Measurements from ENCODE around the gene HSF2BP. TPM values are rescaled to one million over a fixed set of nuclear protein-coding genes. Genes with fewer than 3 reads are reported as not detected.
"Not testable (repeated sequence)": the region's sequence is repeated elsewhere in the genome, so short reads cannot be mapped to it uniquely, and the experiment has no call there.

HSF2BP gene
- total RNA-seq, 4 donors from 2014 or later: 1.7 to 6.3 (median 1.9) TPM

DNA sequence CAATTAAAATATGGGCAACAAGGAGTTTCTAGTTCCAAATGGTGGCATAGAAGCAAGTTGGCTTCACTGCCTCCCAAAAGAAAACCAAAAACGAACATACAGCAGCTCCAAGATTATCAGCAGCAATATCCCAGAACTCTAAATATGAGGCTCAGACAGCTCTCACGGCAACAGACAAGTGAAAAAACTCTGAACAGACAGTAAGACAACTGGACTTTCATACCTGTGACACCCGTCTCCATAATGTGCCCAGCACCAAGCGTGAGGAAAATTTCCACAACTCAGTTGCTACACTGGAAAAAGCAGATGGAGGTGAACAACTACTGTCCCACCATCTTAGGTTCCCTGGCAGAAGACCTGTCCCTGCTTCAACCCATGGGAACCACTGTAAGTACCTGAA lies 39.9 kb downstream of the HSF2BP start:
- 92% methylated on average over 4 of the region's 4 CpGs for WGBS, 2 donors
- H3K9me3 ChIP-seq: peaks cover 0 to 20% (median 0%) of the 10 kb centered on the region in 4 donors
- H3K36me3 ChIP-seq: peaks cover 0 to 19% (median 0%) of the 10 kb centered on the region in 3 donors
- no peak for TF ChIP-seq EP300 (IDR thresholded peaks at IDR 0.05)
- no peak overlapping the region for H3K27ac ChIP-seq
- DNase-seq (ENCODE audit: low spot score in 2 of 2): no peak
- no peaks in the 10 kb centered on the region for H3K4me1 ChIP-seq
- H3K4me3 ChIP-seq: no peak overlapping the region
- no peaks in the 10 kb centered on the region for H3K27me3 ChIP-seq

DNA sequence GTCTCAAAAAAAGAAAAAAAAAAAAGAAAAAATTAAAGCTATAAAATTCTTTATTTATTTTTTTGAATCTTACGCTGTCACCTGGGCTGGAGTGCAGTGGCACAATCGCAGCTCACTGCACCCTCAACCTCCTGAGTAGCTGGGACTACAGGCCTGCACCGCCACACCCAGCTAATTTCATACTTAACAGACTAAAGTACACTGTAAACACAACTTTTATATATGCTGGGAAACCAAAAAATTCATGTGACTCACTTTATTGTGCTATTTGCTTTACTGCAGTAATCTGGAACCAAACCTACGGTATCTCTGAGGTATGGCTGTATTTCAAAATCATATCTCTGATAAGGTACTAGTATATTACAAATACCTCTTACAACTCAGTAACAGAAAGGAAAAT lies 40.3 kb downstream of the HSF2BP start:
- Histone ChIP-seq H3K4me3 (no peak overlapping the region), H3K36me3 (peaks cover 0 to 19% (median 0%) of the 10 kb centered on the region in 3 donors), H3K27me3 (no peaks in the 10 kb centered on the region), H3K4me1 (no peaks in the 10 kb centered on the region), H3K27ac (no peak overlapping the region), H3K9me3 (peaks cover 0 to 20% (median 0%) of the 10 kb centered on the region in 4 donors)
- TF ChIP-seq, protein P1, sequence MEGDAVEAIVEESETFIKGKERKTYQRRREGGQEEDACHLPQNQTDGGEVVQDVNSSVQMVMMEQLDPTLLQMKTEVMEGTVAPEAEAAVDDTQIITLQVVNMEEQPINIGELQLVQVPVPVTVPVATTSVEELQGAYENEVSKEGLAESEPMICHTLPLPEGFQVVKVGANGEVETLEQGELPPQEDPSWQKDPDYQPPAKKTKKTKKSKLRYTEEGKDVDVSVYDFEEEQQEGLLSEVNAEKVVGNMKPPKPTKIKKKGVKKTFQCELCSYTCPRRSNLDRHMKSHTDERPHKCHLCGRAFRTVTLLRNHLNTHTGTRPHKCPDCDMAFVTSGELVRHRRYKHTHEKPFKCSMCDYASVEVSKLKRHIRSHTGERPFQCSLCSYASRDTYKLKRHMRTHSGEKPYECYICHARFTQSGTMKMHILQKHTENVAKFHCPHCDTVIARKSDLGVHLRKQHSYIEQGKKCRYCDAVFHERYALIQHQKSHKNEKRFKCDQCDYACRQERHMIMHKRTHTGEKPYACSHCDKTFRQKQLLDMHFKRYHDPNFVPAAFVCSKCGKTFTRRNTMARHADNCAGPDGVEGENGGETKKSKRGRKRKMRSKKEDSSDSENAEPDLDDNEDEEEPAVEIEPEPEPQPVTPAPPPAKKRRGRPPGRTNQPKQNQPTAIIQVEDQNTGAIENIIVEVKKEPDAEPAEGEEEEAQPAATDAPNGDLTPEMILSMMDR (IDR thresholded peaks at IDR 0.05): no peak
- TF ChIP-seq EP300 (IDR thresholded peaks at IDR 0.05): no peak
- TF ChIP-seq POLR2A (IDR thresholded peaks at IDR 0.05): no peak
- 96 to 97% methylated on average over 4 of the region's 4 CpGs for WGBS, 2 donors
- no peak for DNase-seq (ENCODE audit: low spot score in 2 of 2)

DNA sequence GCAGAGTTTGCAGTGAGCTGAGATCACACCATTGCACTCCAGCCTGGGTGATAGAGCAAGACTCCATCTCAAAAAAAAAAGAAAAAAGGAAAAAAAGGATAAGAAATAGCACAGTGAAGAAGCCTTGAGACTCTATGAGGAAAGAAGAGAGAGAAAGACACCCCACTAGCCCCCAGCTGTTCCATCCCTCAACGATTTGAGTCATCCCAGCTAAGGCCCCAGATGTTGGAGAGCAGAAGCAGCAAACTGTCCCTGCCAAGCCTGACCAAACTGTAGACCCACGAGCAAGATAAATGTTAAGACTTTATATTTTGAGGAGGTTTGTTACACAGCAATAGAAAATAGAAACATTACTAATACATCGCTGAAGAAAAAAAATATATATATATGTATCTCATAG lies 42.4 kb downstream of the HSF2BP start:
- not testable (repeated sequence) for H3K27me3 ChIP-seq; DNase-seq (ENCODE audit: low spot score in 2 of 2); H3K27ac ChIP-seq; H3K4me3 ChIP-seq; H3K4me1 ChIP-seq
- Histone ChIP-seq H3K9me3 (peaks cover 0 to 20% (median 0%) of the 10 kb centered on the region in 4 donors), H3K36me3 (peaks cover 0 to 19% (median 0%) of the 10 kb centered on the region in 3 donors)
- WGBS, 2 donors: 79 to 83% methylated on average over 3 of the region's 3 CpGs

DNA sequence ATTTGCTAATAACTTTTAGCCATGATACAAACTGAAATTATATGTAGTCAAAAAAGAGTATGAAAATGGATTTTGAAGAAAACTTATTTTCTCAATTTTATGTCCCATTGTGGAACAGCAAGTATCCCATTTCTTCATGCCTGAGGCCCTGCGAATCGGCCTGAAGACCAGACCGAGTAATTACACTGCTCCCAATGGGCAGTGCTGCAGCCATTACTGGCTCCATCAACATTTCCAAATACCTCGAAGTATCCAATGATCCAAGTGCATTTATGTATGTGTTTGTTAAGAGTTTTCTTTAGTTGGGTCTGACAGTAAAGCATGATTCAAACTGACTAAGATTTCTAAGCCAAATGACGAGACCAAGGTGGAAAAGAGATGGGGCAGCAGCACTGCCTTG lies 44.4 kb downstream of the HSF2BP start:
- Histone ChIP-seq H3K4me1 (peaks cover 0 to 22% (median 2%) of the 10 kb centered on the region in 4 donors), H3K4me3 (no peak overlapping the region), H3K9me3 (peaks cover 0 to 5% (median 0%) of the 10 kb centered on the region in 4 donors), H3K27ac (no peak overlapping the region), H3K36me3 (peaks cover 0 to 7% (median 0%) of the 10 kb centered on the region in 3 donors), H3K27me3 (no peaks in the 10 kb centered on the region)
- 78% methylated on average over 5 of the region's 5 CpGs for WGBS, 2 donors
- DNase-seq (ENCODE audit: low spot score in 2 of 2): no peak
- TF ChIP-seq, protein P1 (IDR thresholded peaks at IDR 0.05): no peak
- TF ChIP-seq POLR2A (IDR thresholded peaks at IDR 0.05) (no peak), EP300 (IDR thresholded peaks at IDR 0.05) (no peak)

DNA sequence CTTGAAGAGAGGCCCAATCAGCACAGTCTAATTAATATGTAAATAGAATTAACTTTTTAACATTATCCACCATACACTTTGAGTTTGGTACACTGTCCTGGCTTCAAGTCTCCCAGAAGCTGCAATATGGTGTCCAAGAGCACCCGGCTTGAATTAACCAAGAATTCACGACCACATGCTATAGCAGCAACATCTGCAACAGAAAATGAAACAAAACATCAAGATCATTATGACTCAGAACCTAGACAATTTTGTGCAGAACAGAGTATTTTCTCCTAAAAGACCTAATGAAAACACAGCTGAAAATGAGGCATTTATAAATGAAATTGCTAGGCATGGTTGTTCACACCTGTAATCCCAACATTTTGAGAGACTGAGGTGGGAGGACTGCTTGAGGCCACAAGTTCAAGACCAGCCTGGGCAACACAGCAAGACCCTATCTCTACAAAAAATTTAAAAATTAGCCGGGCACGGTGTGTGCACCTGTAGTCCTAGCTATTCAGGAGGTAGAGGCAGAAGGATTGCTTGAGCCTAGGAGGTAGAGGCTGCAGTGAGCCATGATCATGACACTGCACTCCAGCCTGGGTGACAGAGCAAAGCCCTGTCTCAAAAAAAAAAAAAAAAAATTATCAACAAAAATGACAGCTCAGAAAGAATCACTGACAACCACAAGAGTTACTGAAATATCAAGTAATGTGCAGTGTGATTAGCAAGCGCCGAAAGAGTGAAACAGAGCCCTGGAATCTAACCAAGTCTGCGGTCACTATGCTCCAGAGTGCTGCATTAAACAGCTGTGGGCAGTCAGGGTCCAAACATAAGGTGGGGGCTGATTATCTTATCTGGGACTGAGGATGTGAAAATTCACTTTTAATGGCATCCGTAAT lies 45.3 kb downstream of the HSF2BP start:
- 84 to 88% methylated on average over 8 of the region's 8 CpGs for WGBS, 2 donors
- H3K27me3 ChIP-seq: no peaks in the 10 kb centered on the region
- no peaks in the 10 kb centered on the region for H3K9me3 ChIP-seq
- H3K4me1 ChIP-seq: peaks cover 0 to 28% (median 2%) of the 10 kb centered on the region in 4 donors
- DNase-seq (ENCODE audit: low spot score in 2 of 2): no peak
- H3K4me3 ChIP-seq: no peak overlapping the region
- H3K27ac ChIP-seq: no peak overlapping the region
- no peak for TF ChIP-seq EP300 (IDR thresholded peaks at IDR 0.05)
- TF ChIP-seq, protein P1 (IDR thresholded peaks at IDR 0.05): no peak
- TF ChIP-seq POLR2A (IDR thresholded peaks at IDR 0.05): no peak
- H3K36me3 ChIP-seq: no peaks in the 10 kb centered on the region

DNA sequence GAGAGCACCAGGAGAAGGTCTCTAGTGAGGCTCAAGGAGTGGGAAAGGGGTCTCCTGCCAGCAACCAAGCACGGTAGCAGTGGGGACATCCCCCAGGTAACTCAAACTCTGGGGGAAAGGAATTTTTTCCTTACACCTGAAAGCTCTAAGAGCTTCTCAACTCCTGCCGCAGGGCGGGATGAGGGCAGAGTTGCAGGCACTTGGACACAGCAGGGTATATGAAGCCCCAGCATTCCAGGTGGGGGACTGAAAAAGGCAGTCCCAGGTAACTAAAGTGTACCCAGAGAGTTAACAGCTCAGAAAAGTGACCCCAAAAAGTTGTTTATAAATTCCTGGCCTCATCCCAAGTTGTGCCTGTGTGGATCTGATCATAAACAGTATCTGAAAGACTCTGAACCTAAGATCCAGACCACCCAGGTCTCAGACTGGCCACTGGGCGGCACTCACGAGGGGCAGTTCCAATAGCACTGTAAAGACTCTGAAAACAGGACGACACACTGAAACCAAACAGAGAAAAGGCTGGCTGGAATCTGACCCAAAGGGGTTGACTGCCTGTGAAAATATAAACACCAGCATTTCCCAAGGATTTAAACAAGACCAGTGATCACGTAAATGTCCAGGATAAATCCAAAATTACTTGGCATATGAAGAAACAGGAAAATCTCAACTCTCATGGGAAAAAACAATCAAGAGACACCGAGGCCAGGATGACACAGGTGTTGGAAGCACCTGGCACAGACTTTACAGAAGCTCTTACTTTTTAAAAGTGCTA lies 47.5 kb downstream of the HSF2BP start:
- Histone ChIP-seq H3K36me3 (no peaks in the 10 kb centered on the region), H3K27ac (peak overlapping the region in 1 of 4 donors; percentile 55), H3K4me3 (no peak overlapping the region), H3K27me3 (no peaks in the 10 kb centered on the region), H3K9me3 (no peaks in the 10 kb centered on the region), H3K4me1 (peaks cover 0 to 28% (median 2%) of the 10 kb centered on the region in 4 donors)
- 38 to 44% methylated on average over 8 of the region's 8 CpGs for WGBS, 2 donors
- peak; percentile 53 to 81 for DNase-seq (ENCODE audit: low spot score in 2 of 2)
- TF ChIP-seq, protein P1 (IDR thresholded peaks at IDR 0.05): peak; percentile 66 to 82 (median 73)
- TF ChIP-seq EP300 (IDR thresholded peaks at IDR 0.05) (peak in 1 of 2 donors; percentile 54), POLR2A (IDR thresholded peaks at IDR 0.05) (no peak)

Measured in tibial nerve (tissue), 4 donors.